Liver (tissue), 3 donors: ENCODE data around the gene SLC25A21.

ENCODE experiments used
- CTCF ChIP-seq: fragments of 150-350 bp; IDR thresholded peaks from 2 replicates; pipeline ENCODE4 v1.5.1; 2017; ENCODE audit warnings: improper control_type of control experiment, low read depth, low read length; ENCODE audit not compliant: missing input control
- EGR1 ChIP-seq, 2 donors: IDR thresholded peaks; 2 replicates each; pipeline ENCODE4 v1.6.1; 2016 to 2018; ENCODE audit warnings: antibody characterized with exemption in 2 of 2, low read depth in 2 of 2
- SP1 ChIP-seq: IDR thresholded peaks from 2 replicates; pipeline ENCODE4 v1.6.1; 2018; ENCODE audit warnings: antibody characterized with exemption, mild to moderate bottlenecking
- YY1 ChIP-seq: IDR thresholded peaks from 2 replicates; pipeline ENCODE4 v1.6.1; 2016; ENCODE audit warnings: antibody characterized with exemption, mild to moderate bottlenecking
- donor health status: healthy.
- donor health status: healthy.

- TF ChIP-seq CTCF: no peak
- TF ChIP-seq YY1: no peak
- no peak for TF ChIP-seq SP1
- no peak for TF ChIP-seq EGR1 (IDR thresholded peaks at IDR 0.05; ENCODE audit: low read depth in 2 of 2)
These were observed 261.8 kb downstream of the SLC25A21 start for GRCh38 chr14:36910578-36910977.
